ENCODE results near the gene KISS1R.

GRCh38 chr19:916645-917322 is 349 bp upstream of the KISS1R start:
- TF ChIP-seq CTCF (IDR thresholded peaks at IDR 0.05; ENCODE audit: low read length) (no peak), EZH2 (IDR thresholded peaks at IDR 0.05; ENCODE audit: borderline replicate concordance, low read length) (no peak)
